ENCODE measurements around the gene KIF26B.

KIF26B gene

DNA sequence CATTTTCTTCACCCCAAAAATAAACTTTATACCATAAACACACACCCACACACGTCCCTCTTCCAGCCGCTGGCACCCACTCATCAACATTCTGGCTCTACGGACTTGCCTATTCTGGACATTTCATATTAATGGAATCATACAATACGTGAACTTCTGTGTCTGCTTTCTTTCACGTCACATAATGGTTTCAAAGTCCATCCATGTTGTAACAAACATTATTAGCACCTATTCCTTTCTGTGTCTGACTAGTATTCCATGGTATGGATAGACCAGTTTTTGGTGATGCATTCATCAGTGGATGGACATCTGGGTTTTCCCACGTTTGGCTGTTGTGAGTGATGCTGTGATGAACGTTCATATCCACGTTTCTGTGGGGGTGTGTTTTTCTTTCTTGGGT is 323.2 kb downstream of the KIF26B start:
- DNase-seq: no peak

- no peak for DNase-seq
These were observed 325.8 kb downstream of the KIF26B start for GRCh38 chr1:245480393-245481120.

- no peak for DNase-seq
These were observed 326.5 kb downstream of the KIF26B start for GRCh38 chr1:245481261-245481660.

GRCh38 chr1:245483247-245483646 is 328.5 kb downstream of the KIF26B start:
- no peak for DNase-seq

DNA sequence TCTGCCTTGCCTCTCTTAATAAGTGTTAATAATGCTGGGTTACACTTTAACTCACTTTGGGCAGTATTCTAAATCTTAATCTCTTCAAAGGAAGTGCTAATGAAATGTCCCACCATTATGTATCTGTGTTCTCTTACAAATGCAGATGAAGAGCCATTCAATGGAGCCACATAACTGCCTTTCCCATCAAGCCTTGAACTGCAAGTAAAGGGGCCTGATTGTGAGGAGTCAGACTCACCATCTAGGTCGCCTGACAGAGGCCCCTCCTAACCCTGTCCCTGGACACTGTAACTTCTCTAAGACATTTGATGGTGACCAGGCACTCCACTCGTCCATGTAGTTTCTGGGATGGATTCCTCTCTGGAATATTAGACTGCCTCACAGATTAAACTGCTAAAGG is 329.4 kb downstream of the KIF26B start:
- DNase-seq: no peak

DNA sequence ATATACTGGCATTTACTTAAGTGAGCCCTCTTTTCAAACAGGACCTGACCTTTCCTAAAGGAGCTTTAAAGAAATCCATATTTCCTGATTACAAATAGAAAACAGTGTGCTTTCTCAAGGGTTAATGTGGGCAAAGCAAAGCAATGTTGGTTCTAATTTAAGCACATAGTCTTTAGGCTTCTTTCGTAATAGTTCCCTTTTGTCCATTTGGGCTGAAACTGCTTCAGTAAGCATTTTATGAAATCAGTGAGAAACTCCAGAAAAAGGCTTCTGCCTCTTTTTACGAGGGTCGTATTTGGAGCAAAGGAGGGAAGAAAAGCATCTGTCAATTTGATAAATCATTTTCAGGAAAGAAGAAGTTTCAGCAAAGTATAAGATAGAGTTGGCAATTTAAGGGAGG is 331.2 kb downstream of the KIF26B start:
- DNase-seq: no peak

- no peak for DNase-seq
These were observed 332.1 kb downstream of the KIF26B start for GRCh38 chr1:245486775-245487470.

DNA sequence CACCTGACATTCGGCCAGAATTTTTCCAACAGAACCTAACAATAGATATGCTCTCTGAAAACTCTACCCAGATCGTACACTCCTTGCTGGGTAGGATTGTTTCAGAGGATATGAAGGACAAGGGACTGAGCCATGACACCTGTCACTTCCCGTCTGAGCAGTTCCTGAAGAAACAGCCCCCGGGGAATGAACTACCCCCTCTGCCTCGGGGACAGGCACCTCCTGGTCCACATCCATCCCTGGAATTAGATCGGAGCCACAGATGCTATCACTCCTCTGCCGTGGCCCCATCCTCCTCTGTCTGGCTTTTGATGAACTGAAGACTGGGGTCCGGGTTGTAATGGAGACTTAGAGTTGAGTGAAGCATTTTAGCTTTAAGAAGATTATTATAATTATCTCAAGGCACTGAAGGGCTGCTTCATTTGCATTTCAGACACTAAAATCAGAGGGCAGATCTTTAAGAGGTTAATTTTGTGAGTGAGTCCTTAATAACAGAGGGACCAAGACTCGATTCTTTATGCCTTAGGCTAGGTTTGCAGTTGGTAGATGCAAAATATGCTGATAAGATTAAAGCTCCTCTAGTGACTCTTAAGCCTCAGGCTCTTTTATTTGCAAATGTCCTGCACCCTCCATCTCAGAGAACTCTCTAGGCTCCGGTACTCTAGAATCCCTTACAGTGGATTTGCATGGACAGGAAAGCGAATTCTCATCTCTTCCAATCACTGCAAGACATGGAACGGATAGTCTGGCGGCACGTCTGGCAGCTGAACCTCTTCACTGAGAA is 333.8 kb downstream of the KIF26B start:
- DNase-seq: no peak

DNA sequence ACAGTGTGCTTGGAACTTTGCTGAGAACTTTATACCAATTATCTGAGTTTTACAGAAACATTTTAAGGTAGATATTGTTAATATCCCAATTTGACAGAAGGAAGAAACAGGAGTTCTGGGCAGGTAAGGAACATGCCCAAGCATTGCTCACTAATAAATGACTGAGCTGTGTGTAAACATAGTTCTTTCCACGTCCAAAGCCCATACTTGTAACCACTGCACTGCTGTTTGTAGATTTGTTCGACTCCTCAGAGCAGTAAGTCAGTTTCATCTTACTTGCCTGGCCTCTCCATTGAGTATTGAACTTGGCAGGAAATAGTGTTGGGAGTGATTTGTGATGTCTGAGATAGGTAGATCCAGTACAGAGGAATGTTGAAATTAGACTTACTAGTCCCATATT is 335.1 kb downstream of the KIF26B start:
- no peak for DNase-seq

GRCh38 chr1:245493029-245493428 is 338.2 kb downstream of the KIF26B start:
- DNase-seq: no peak

- no peak for DNase-seq
These were observed 340.9 kb downstream of the KIF26B start for GRCh38 chr1:245495681-245496080.

GRCh38 chr1:245500546-245500945 is 345.8 kb downstream of the KIF26B start:
- DNase-seq: no peak

- no peak for DNase-seq
These were observed 346.8 kb downstream of the KIF26B start for GRCh38 chr1:245501633-245502032.

DNA sequence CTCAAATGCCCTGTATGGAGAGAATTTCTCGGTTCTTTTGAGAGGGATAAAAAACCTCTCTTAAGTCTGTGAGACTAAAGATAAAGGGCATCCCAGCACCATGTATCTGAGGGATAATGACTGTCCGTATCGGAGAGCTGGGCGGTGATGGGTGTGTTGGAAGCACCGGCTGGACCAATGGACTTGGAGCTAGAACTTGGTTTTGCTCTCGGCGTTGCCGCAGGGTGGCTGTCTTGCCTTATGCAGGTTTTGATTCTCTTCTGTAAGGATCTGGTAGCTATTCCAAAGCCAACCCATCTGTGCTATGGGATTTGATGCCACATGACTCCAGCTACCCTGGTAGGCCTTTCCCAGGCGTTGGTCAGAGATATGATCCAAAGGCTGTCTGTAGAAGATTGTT is 348.8 kb downstream of the KIF26B start:
- no peak for DNase-seq

DNA sequence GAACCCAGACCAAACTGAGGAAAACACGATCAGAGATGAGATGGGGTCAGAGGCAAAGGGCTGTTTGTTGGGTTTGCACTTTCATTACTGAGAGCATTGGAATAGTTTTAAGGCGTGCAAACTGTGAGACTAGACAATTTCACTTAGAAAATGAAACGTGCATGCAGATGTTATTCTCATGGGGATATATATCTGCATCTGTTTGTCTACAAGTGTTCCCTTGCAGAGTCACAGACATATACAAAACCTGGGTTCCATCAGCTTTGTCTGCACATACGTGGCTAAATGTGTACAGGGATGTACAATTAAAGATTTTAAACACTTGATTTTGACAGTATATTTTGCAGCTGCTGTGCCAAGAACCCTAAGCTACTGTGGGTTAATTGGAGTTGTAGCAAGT is 355.4 kb downstream of the KIF26B start:
- no peak for DNase-seq

- DNase-seq: peak; percentile 14
These were observed 357.6 kb downstream of the KIF26B start for GRCh38 chr1:245512181-245512888.

- DNase-seq: no peak
These were observed 358.3 kb downstream of the KIF26B start for GRCh38 chr1:245512980-245513578.

DNA sequence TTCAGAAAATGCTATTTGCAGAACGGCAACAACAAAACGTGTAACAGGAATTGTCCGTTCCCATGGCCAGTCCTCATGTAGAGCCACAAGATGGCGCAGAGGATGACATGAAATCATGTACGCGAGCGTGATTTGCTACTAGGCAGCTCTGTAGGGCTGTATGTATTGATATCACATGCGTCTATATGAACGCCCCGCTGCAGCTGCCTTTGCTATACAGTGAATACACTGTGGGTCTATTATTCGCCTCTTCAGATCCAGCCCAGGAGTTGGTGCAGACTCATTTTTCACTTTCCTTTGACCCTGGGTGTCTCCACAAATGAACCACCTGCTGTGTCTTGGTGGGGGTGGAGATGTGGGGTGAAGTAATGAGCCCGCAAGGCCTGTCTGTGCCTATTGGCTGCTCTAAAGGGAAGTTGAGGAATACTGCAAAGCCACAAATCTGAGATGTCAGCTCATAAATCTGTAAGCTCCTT is 361.5 kb downstream of the KIF26B start:
- DNase-seq: no peak

DNA sequence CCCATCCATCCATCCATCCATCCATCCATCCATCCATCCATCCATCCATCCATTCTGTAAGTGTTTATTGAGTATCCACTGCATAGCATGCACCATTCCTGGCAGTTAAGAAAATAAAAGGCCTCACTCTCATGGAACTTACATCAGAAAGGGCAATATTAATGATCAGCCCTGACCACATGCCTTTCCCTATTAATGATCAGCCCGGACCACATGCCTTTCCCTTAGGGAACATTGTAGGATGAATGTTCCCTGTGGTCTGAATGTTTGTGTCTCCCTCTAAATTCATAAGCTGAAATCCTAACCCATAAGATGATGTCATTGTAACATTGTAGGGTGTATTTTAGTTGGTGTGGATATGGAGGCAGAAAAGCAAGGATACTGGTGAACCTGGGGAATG is 365.8 kb downstream of the KIF26B start:
- no peak for DNase-seq

- no peak for DNase-seq
These were observed 371.4 kb downstream of the KIF26B start for GRCh38 chr1:245526141-245526540.

GRCh38 chr1:245528258-245528635 is 373.5 kb downstream of the KIF26B start:
- no peak for DNase-seq

- no peak for DNase-seq
These were observed 376.2 kb downstream of the KIF26B start for GRCh38 chr1:245530937-245531336.

DNA sequence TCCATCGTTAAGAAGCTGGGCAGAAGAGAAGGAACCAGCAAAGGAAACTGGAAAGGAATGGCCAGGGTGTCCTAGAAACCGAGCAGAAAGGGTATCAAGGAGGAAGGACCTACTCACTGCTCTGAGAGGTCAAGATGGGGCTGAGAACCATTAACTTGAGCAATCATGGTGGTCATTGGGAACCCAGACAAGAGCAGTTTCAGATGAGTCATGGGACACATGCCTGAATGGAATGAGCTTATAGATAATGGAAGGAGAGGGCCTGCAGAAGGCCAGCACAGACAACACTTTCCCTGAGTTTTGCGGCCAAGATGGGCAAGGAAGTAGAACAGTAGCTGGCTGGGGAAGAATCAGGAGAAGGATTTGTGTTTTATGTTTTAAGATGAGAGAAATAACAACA is 383.2 kb downstream of the KIF26B start:
- DNase-seq: no peak

Measured in NCI-H2081 treated with DMSO at 0.1 percent for 48 hours (cell line).